Psoas muscle (tissue), 8 donors: ENCODE results near the gene POLE. TPM values are rescaled to one million over a fixed set of nuclear protein-coding genes. Genes with fewer than 3 reads are reported as not detected.

Experiments
- ATAC-seq, 4 donors: fragments of 200-7000 bp; cut with Tn5 transposase; one replicate each; pipeline ENCODE4 v1.9.1; 2020; ENCODE audit warnings: moderate library complexity in 3 of 4, mild to moderate bottlenecking in 2 of 4
- DNase-seq, 2 donors: peaks; one replicate each; pipeline ENCODE4 v3.0.0-alpha.2; 2020
- H3K27ac ChIP-seq: fragments of 200-600 bp; one replicate; pipeline ENCODE4 v1.8.0; 2022
- H3K27me3 ChIP-seq, 3 donors: fragments of 200-600 bp in 1 of 3; one replicate each; pipeline versions ENCODE4 v1.6.1 to v1.8.0; 2013 to 2022; ENCODE audit warnings: low read length in 2 of 3, mild to moderate bottlenecking in 2 of 3, moderate library complexity in 1 of 3; ENCODE audit not compliant: insufficient read depth in 3 of 3
- H3K36me3 ChIP-seq, 2 donors: fragments of 200-600 bp in 1 of 2; one replicate each; pipeline versions ENCODE4 v1.6.1 to v1.8.0; 2013 to 2022; ENCODE audit warnings: low read depth in 1 of 2, mild to moderate bottlenecking in 1 of 2, moderate library complexity in 1 of 2; ENCODE audit not compliant: insufficient read depth in 1 of 2
- H3K4me1 ChIP-seq: fragments of 200-600 bp; one replicate; pipeline ENCODE4 v1.8.0; 2022
- H3K4me3 ChIP-seq: fragments of 200-600 bp; one replicate; pipeline ENCODE4 v1.8.0; 2022; ENCODE audit warnings: mild to moderate bottlenecking
- H3K9me3 ChIP-seq: fragments of 200-600 bp; one replicate; pipeline ENCODE4 v1.8.0; 2022
- CTCF ChIP-seq: fragments of 200-600 bp; IDR thresholded peaks from one replicate; pipeline ENCODE4 v1.8.0; 2022; ENCODE audit warnings: antibody characterized with exemption
- WGBS, 3 donors: extraction: QIAGEN DNeasy Blood & Tissue Kit; methylation state at CpG; one replicate each; pipeline versions ENCODE4 v1.1.6 to v1.1.7; 2013; 5-methylcytosine and 5-hydroxymethylcytosine counted together
- intact Hi-C, 2 donors: fragments of 100-400 bp; cut with DNase I; formaldehyde crosslinking; loops; one replicate each; pipeline versions ENCODE4 v1.11.0 to v1.14.2; 2022
- polyA plus RNA-seq, 3 donors: library from polyadenylated mRNA; stranded (reverse); fragments of 200-250 nt; gene quantifications; one replicate each; pipeline ENCODE4 v1.2.3, GENCODE V29; 2013
- total RNA-seq, 4 donors: library from RNA; stranded (reverse); fragmentation: NEBNext Ultra II Directional in 2 of 4; extraction: Animal tissue kit (Norgen Biotek cat#: 25700) in 2 of 4; gene quantifications; one replicate each; pipeline versions ENCODE4 v1.2.1 to v1.2.4, GENCODE V29; 2021 to 2023
- donor health status: healthy with polysubstance abuse.
- donor health status: DM: no; HTN: no; CAD: no; lungs with moderate emphysema.
- donor health status: Bipolar disorder and iron deficiency.
- donor health status: healthy.
- donor health status: DM: yes; HTN: yes; CAD: no.
- donor health status: DM: no; HTN: no; CAD: no.
- donor health status: DM: no; HTN: no; CAD: no.
- donor health status: DM: yes; HTN: yes; CAD: no.

Gene POLE
- total and polyA plus RNA-seq, 7 donors, result 4.2 to 15.1 (median 6.7) TPM

- Histone ChIP-seq H3K4me1 (no peaks in the 10 kb centered on the region), H3K36me3 (peaks cover 8 to 96% of the 10 kb centered on the region in 2 donors), H3K27me3 (no peaks in the 10 kb centered on the region), H3K9me3 (no peaks in the 10 kb centered on the region), H3K4me3 (no peak overlapping the region), H3K27ac (no peak overlapping the region)
- ATAC-seq, result no peak
- 86 to 93% (median 89%) methylated on average over 7 of the region's 7 CpGs for WGBS, 3 donors
- no peak for DNase-seq
- TF ChIP-seq CTCF, result no peak
- intact Hi-C loops, result no loop called here
Observed at GRCh38 chr12:132653567-132654290, 33.4 kb downstream of the POLE start.

GRCh38 chr12:132651444-132652100 is 35.6 kb downstream of the POLE start:
- WGBS, 3 donors, result 72 to 84% (median 77%) methylated on average over 9 of the region's 9 CpGs
- Histone ChIP-seq H3K4me3 (no peak overlapping the region), H3K27ac (no peak overlapping the region), H3K9me3 (no peaks in the 10 kb centered on the region), H3K36me3 (peaks cover 2 to 95% of the 10 kb centered on the region in 2 donors), H3K4me1 (no peaks in the 10 kb centered on the region), H3K27me3 (no peaks in the 10 kb centered on the region)
- ATAC-seq, result no peak
- no peak for TF ChIP-seq CTCF
- intact Hi-C loops, result no loop called here
- no peak for DNase-seq

GRCh38 chr12:132649226-132649945 is 37.8 kb downstream of the POLE start:
- ATAC-seq, result peak in 1 of 4 donors; percentile 37
- H3K36me3 ChIP-seq, result peaks cover 2 to 81% of the 10 kb centered on the region in 2 donors
- 91 to 94% (median 92%) methylated on average over 26 to 27 of the region's 27 CpGs for WGBS, 3 donors
- no peak overlapping the region for H3K4me3 ChIP-seq
- H3K27me3 ChIP-seq, result no peaks in the 10 kb centered on the region
- no peaks in the 10 kb centered on the region for H3K9me3 ChIP-seq
- DNase-seq, result no peak
- H3K4me1 ChIP-seq, result no peaks in the 10 kb centered on the region
- H3K27ac ChIP-seq, result no peak overlapping the region
- intact Hi-C loops, result no loop called here
- no peak for TF ChIP-seq CTCF

- 93 to 97% (median 95%) methylated on average over 24 of the region's 24 CpGs for WGBS, 3 donors
- H3K9me3 ChIP-seq, result no peaks in the 10 kb centered on the region
Observed at GRCh38 chr12:132648616-132649225, 38.4 kb downstream of the POLE start.

More at GRCh38 chr12:132648616-132649225, 38.4 kb downstream of the POLE start:
- no peak for DNase-seq
- H3K4me1 ChIP-seq, result no peaks in the 10 kb centered on the region
- peak in 1 of 4 donors; percentile 33 for ATAC-seq
- TF ChIP-seq CTCF, result no peak
- peaks cover 2 to 77% of the 10 kb centered on the region in 2 donors for H3K36me3 ChIP-seq
- intact Hi-C loops, result no loop called here
- no peak overlapping the region for H3K4me3 ChIP-seq
- H3K27me3 ChIP-seq, result no peaks in the 10 kb centered on the region
- H3K27ac ChIP-seq, result no peak overlapping the region
